GM20431 (cell line): Measurements from ENCODE around the gene PXDN.

Source experiments
- in situ Hi-C: fragments of 300-500 bp; cut with MseI, MboI; formaldehyde crosslinking; loops from one replicate; pipeline ENCODE4 v1.15.0; 2020; ENCODE audit warnings: low sequenced_read_pairs; ENCODE audit not compliant: unreplicated experiment

Gene PXDN

GRCh38 chr2:1676091-1676912, 68.0 kb downstream of the PXDN start:
- in situ Hi-C loops = no loop called here

- in situ Hi-C loops = no loop called here
Measured at GRCh38 chr2:1675633-1676032, 68.7 kb downstream of the PXDN start.

- in situ Hi-C loops = no loop called here
Measured at GRCh38 chr2:1674766-1675397, 69.4 kb downstream of the PXDN start.

- in situ Hi-C loops = no loop called here
Measured at GRCh38 chr2:1674276-1674675, 70.0 kb downstream of the PXDN start.

- in situ Hi-C loops = no loop called here
Measured at GRCh38 chr2:1673160-1673944, 71.0 kb downstream of the PXDN start.

- in situ Hi-C loops = no loop called here
Measured at GRCh38 chr2:1672738-1673137, 71.6 kb downstream of the PXDN start.

- in situ Hi-C loops = no loop called here
Measured at GRCh38 chr2:1671916-1672315, 72.4 kb downstream of the PXDN start.

GRCh38 chr2:1670636-1671035, 73.7 kb downstream of the PXDN start:
- in situ Hi-C loops = no loop called here

- in situ Hi-C loops = no loop called here
Measured at GRCh38 chr2:1665761-1666505, 78.4 kb downstream of the PXDN start.

- in situ Hi-C loops = no loop called here
Measured at GRCh38 chr2:1664698-1665097, 79.6 kb downstream of the PXDN start.

GRCh38 chr2:1664076-1664605, 80.2 kb downstream of the PXDN start:
- in situ Hi-C loops = no loop called here

GRCh38 chr2:1663621-1664020, 80.7 kb downstream of the PXDN start:
- in situ Hi-C loops = no loop called here

- in situ Hi-C loops = no loop called here
Measured at GRCh38 chr2:1662606-1663180, 81.6 kb downstream of the PXDN start.

- in situ Hi-C loops = no loop called here
Measured at GRCh38 chr2:1661891-1662605, 82.3 kb downstream of the PXDN start.

- in situ Hi-C loops = no loop called here
Measured at GRCh38 chr2:1660656-1661640, 83.4 kb downstream of the PXDN start.

GRCh38 chr2:1659951-1660565, 84.3 kb downstream of the PXDN start:
- in situ Hi-C loops = no loop called here

GRCh38 chr2:1658394-1659151, 85.7 kb downstream of the PXDN start:
- in situ Hi-C loops = no loop called here
